LHCN-M2 (cell line): Measurements from ENCODE around the gene TMEM54. TPM values are rescaled to one million over a fixed set of nuclear protein-coding genes. Genes with fewer than 3 reads are reported as not detected.
A peak's percentile ranks its signal among the peaks of the same experiment; 100 is the strongest.

Experiments
- DNase-seq: peaks from one replicate; pipeline ENCODE4 v3.0.0-alpha.2; 2012; ENCODE audit warnings: low read depth
- total RNA-seq: library from RNA; depleted of rRNA; stranded (reverse); fragments of >200 nt; gene quantifications from 2 replicates; pipeline ENCODE4 v1.2.3, GENCODE V29; 2014; rRNA removed

The TMEM54 gene
- total RNA-seq, 1 experiment from 2014 or later, result 60.5 TPM

GRCh38 chr1:32864375-32865019, 36.7 kb downstream of the TMEM54 start:
- DNase-seq, result no peak

- DNase-seq, result no peak
These were observed 37.3 kb downstream of the TMEM54 start for GRCh38 chr1:32863881-32864245.

- DNase-seq, result no peak
These were observed 37.8 kb downstream of the TMEM54 start for GRCh38 chr1:32863218-32863880.

- DNase-seq, result peak; percentile 43
These were observed 39.1 kb downstream of the TMEM54 start for GRCh38 chr1:32861904-32862695.

- DNase-seq, result no peak
These were observed 40.6 kb downstream of the TMEM54 start for GRCh38 chr1:32860566-32860965.

- peak; percentile 31 for DNase-seq
These were observed 41.3 kb downstream of the TMEM54 start for GRCh38 chr1:32859915-32860314.

GRCh38 chr1:32858791-32859190, 42.4 kb downstream of the TMEM54 start:
- DNase-seq, result no peak

GRCh38 chr1:32858136-32858535, 43.1 kb downstream of the TMEM54 start:
- no peak for DNase-seq

GRCh38 chr1:32855861-32856617, 45.1 kb downstream of the TMEM54 start:
- no peak for DNase-seq

- no peak for DNase-seq
These were observed 52.7 kb downstream of the TMEM54 start for GRCh38 chr1:32848354-32849063.

Other genes starting within 250 kb of the TMEM54 start
- 50.5 and 55.2 TPM in 2 replicates for gene SYNC, start 198.6 kb downstream of the TMEM54 start, total RNA-seq
- 57.8 and 64.5 TPM in 2 replicates for gene YARS1, start 84.0 kb downstream of the TMEM54 start, total RNA-seq
- 33.7 and 41.0 TPM in 2 replicates for gene S100PBP, start 83.7 kb downstream of the TMEM54 start, total RNA-seq
- 8.7 and 28.5 TPM in 2 replicates for gene FNDC5, start 30.5 kb downstream of the TMEM54 start, total RNA-seq
- gene HPCA, start 14.9 kb downstream of the TMEM54 start, total RNA-seq, result not detected in 2 replicates
- 12.9 and 13.7 TPM in 2 replicates for gene RNF19B, start 63.4 kb upstream of the TMEM54 start, total RNA-seq
- 182 and 189 TPM in 2 replicates for gene AK2, start 135.5 kb upstream of the TMEM54 start, total RNA-seq
- 4.9 and 5.0 TPM in 2 replicates for gene AZIN2, start 179.8 kb upstream of the TMEM54 start, total RNA-seq